Neutrophil (primary cell): ENCODE data around the gene PIWIL1.

Source experiments
- H3K27ac ChIP-seq: fragments of 200-600 bp; sonication (generic); 2 replicates; pipeline ENCODE4 v1.5.1; 2016; ENCODE audit warnings: mild to moderate bottlenecking, moderate library complexity
- H3K27me3 ChIP-seq: fragments of 200-600 bp; sonication (generic); 2 replicates; pipeline ENCODE4 v1.6.0; 2016; ENCODE audit warnings: mild to moderate bottlenecking
- H3K36me3 ChIP-seq: fragments of 200-600 bp; sonication (generic); 2 replicates; pipeline ENCODE4 v1.5.1; 2017
- H3K4me1 ChIP-seq, 2 experiments: fragments of 200-600 bp in 1 of 2; sonication (generic) in 1 of 2; 1 replicate in 1 of 2; 2 replicates in 1 of 2; pipeline versions ENCODE4 v1.5.1 to v1.6.1; 2013 to 2016; ENCODE audit warnings: low read depth in 1 of 2, low read length in 1 of 2, mild to moderate bottlenecking in 1 of 2, moderate library complexity in 1 of 2; ENCODE audit not compliant: control insufficient read depth in 1 of 2, insufficient read depth in 1 of 2
- H3K4me3 ChIP-seq, 2 experiments: fragments of 200-600 bp in 1 of 2; sonication (generic) in 1 of 2; 1 replicate in 1 of 2; 2 replicates in 1 of 2; pipeline ENCODE4 v1.5.1; 2013 to 2016; ENCODE audit warnings: low read depth in 1 of 2, low read length in 1 of 2, mild to moderate bottlenecking in 1 of 2, moderate library complexity in 1 of 2
- H3K9me3 ChIP-seq: fragments of 200-600 bp; sonication (generic); 2 replicates; pipeline ENCODE4 v1.5.1; 2016
- TF ChIP-seq, protein P1 (sequence below): fragments of 200-600 bp; sonication (generic); IDR thresholded peaks from 2 replicates; pipeline ENCODE4 v1.5.1; 2016; ENCODE audit warnings: antibody characterized with exemption

The PIWIL1 gene

DNA sequence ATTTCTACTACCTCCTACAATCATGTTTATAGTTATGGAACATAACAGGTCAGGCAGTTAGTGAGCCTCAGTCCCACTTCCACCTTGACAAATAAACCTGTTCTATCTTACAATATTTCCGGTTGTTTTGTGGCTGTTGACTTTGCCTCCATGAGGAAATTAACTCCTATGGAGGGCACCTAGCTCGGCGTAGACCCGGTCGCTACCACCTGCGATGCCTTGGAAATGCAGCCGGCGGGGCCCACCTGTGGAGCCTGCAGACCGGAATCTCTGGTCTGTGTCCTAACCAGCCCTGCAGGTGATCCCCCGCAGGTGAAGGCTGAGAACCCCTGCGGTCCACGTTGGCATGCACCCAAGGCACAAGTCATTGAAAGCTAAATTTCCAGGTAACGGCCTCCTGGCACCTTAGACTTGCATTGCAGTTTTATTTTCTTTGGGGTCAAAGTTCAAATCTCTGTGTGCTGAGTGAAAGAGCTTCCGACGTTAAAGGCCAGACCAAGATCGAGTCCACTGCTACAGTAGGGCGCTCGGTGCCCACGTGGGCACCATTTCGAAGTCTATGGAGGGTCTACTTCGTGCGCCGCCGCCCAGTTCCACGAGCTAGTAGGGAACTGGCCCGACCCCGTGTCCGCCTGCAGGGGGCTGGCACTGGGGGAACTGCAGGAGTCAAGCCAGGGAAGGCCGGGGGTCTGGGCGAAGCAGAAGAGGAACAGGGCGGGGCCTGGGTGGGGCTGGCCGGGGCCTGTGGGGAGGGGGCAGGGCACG, 782 bp upstream of the PIWIL1 start:
- Histone ChIP-seq H3K4me1 (no peaks in the 10 kb centered on the region), H3K36me3 (no peaks in the 10 kb centered on the region), H3K27ac (no peak overlapping the region), H3K4me3 (no peak overlapping the region), H3K9me3 (no peaks in the 10 kb centered on the region), H3K27me3 (peaks cover 68% of the 10 kb centered on the region)
- TF ChIP-seq, protein P1, sequence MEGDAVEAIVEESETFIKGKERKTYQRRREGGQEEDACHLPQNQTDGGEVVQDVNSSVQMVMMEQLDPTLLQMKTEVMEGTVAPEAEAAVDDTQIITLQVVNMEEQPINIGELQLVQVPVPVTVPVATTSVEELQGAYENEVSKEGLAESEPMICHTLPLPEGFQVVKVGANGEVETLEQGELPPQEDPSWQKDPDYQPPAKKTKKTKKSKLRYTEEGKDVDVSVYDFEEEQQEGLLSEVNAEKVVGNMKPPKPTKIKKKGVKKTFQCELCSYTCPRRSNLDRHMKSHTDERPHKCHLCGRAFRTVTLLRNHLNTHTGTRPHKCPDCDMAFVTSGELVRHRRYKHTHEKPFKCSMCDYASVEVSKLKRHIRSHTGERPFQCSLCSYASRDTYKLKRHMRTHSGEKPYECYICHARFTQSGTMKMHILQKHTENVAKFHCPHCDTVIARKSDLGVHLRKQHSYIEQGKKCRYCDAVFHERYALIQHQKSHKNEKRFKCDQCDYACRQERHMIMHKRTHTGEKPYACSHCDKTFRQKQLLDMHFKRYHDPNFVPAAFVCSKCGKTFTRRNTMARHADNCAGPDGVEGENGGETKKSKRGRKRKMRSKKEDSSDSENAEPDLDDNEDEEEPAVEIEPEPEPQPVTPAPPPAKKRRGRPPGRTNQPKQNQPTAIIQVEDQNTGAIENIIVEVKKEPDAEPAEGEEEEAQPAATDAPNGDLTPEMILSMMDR: no peak

DNA sequence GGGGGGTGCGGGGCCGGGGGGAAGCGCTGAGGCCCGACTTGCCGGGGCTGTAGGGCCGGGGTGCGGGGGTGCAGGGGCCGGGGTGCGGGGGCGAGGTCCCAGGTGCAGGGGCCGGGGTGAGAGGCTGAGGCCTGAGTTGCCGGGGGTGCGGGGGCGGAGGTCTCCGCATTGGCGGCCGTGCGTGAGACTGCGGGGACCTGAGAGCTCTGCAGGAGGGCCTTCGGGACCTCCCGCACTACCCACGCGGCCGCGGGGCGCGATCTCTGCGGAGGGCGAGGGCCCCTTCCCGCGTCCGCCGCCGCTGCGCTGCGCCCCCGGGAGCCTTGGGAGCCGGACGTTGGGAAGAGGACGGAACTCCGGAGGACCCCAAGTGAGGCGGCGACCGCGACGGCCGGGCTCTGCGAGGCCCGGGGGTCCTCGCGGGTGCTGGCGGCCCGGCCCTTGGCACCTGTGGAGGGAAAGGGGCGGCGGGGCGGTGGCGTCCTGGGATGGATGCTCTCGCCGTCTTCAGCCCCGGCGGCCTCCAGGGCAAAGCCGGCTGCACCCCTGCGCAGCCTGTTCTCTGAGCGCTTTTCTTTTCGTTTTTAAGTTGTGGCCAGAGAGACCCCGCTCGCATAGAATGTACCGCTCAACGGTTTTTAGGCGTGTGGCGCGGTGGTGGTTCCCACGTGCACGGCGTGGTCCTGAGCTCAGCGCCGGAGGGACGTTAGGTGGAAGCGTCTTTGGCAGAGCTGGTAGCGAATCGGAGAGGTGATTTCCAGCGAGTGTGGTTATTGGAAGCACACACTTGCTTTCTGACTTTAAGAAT, 1.3 kb downstream of the PIWIL1 start:
- TF ChIP-seq, protein P1: no peak
- Histone ChIP-seq H3K27ac (no peak overlapping the region), H3K9me3 (no peaks in the 10 kb centered on the region), H3K4me1 (no peaks in the 10 kb centered on the region), H3K27me3 (peaks cover 79% of the 10 kb centered on the region), H3K36me3 (no peaks in the 10 kb centered on the region), H3K4me3 (no peak overlapping the region)

DNA sequence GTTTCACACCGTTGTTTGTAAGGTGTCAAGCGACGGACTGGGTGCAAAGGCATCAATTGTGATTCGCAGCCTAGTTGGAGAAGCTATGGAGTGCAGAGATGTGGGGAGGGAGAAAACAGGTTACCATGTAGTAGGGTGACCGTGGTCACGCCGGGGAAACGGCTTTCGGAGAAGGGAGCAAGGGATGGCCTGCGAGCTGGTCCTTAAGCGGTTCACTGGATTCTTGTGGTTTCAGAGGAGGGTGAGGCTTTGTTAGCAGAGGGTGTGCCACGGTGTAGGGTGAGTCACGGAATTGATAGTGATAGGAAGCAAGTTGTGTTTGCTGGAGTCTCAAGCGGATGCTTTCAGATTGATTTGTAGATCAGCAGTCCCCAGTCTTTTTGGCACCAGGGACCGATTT, 2.3 kb downstream of the PIWIL1 start:
- TF ChIP-seq, protein P1: no peak
- no peak overlapping the region for H3K4me3 ChIP-seq
- H3K27ac ChIP-seq: no peak overlapping the region

DNA sequence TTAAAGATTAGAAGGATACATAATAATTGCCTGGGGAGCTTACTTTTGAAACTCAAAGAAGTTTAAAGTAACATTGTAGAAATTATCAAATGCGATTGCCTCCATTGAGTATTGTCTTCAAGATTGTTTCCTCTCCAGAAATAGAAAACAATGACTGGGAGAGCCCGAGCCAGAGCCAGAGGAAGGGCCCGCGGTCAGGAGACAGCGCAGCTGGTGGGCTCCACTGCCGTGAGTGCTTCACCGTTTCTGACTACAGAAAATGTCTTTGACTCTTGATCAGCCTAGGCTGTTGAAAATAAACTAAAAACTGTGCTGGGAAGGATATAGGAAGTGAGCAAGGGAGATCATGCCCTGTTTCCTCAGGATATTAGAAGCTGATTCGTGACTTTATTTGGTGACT, 4.8 kb downstream of the PIWIL1 start:
- Histone ChIP-seq H3K27me3 (peaks cover 53% of the 10 kb centered on the region), H3K9me3 (no peaks in the 10 kb centered on the region), H3K27ac (no peak overlapping the region), H3K4me1 (no peaks in the 10 kb centered on the region), H3K4me3 (no peak overlapping the region), H3K36me3 (no peaks in the 10 kb centered on the region)
- TF ChIP-seq, protein P1: no peak

More for the DNA sequence above, 2.3 kb downstream of the PIWIL1 start:
- Histone ChIP-seq H3K9me3 (no peaks in the 10 kb centered on the region), H3K27me3 (peaks cover 73% of the 10 kb centered on the region), H3K4me1 (no peaks in the 10 kb centered on the region), H3K36me3 (no peaks in the 10 kb centered on the region)

DNA sequence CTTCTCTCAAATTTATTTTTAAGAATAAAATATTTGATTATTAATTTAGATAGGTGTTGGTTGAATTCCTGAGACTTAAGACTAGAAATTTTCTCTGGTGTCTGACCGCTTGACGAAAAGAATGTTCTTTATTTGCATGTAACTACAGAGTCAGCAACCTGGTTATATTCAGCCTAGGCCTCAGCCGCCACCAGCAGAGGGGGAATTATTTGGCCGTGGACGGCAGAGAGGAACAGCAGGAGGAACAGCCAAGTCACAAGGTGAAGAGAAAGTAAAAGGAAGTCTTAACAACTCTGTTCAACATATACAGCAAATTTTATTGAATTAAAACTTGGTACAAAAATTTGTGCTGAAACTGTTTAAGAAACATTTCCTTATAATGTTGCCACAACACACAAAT, 5.2 kb downstream of the PIWIL1 start:
- peaks cover 49% of the 10 kb centered on the region for H3K27me3 ChIP-seq
- H3K4me3 ChIP-seq: no peak overlapping the region
- H3K27ac ChIP-seq: no peak overlapping the region
- TF ChIP-seq, protein P1: no peak
- no peaks in the 10 kb centered on the region for H3K9me3 ChIP-seq
- no peaks in the 10 kb centered on the region for H3K36me3 ChIP-seq
- no peaks in the 10 kb centered on the region for H3K4me1 ChIP-seq
